ENCODE results near the gene PATL1. TPM values are rescaled to one million over a fixed set of nuclear protein-coding genes. Genes with fewer than 3 reads are reported as not detected.

Gene PATL1
- total and polyA plus RNA-seq, 2 experiments from 2014 or later, result 12.9 to 19.6 TPM

DNA sequence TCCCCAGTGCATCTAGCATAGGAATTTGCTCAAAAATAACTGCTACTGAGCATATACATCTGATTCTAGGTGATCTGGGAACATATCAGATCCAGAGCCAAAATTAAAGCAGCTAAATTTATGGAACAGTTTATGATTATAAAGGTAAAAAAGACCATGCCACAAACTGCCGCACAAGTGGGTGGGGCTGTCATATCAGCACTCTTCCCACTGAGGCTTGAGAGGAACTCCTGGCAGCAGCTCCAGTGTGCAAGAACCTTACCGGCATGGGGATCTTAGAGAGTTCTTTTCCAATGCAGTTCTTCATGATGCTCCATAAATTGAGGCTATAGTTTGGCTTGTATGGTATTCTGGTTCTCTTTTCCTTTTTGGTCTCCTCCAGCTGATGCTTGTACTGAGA, 68.6 kb downstream of the PATL1 start (continued):
- TF ChIP-seq REST (IDR thresholded peaks at IDR 0.05; ENCODE audit: unreplicated experiment) (no peak), EZH2phosphoT487 (IDR thresholded peaks at IDR 0.05; ENCODE audit: unreplicated experiment) (no peak), CREB1 (CRISPR knock-in tag; IDR thresholded peaks at IDR 0.05; ENCODE audit: low read depth) (no peak), JUNB (IDR thresholded peaks at IDR 0.05; ENCODE audit: unreplicated experiment) (no peak), POLR2AphosphoS5 (IDR thresholded peaks at IDR 0.05; ENCODE audit: low read depth) (no peak), ZNF114 (CRISPR knock-in tag; IDR thresholded peaks at IDR 0.05) (no peak)

GRCh38 chr11:59598961-59599360, 69.9 kb downstream of the PATL1 start:
- H3K36me3 ChIP-seq (ENCODE audit: insufficient read depth), result peaks cover 37% of the 10 kb centered on the region
- H4K20me1 ChIP-seq (replicated peaks; ENCODE audit: insufficient read depth), result peaks cover 13% of the 10 kb centered on the region
- no peaks in the 10 kb centered on the region for H3K4me1 Mint-ChIP-seq
- no peaks in the 10 kb centered on the region for H3K27me3 Mint-ChIP-seq (ENCODE audit: insufficient read depth, low read depth, poor library complexity)
- TF ChIP-seq ZNF462 (CRISPR knock-in tag; IDR thresholded peaks at IDR 0.05) (no peak), JUNB (IDR thresholded peaks at IDR 0.05; ENCODE audit: unreplicated experiment) (no peak), EZH2 (IDR thresholded peaks at IDR 0.05; ENCODE audit: low read depth, unreplicated experiment) (no peak), CREB1 (CRISPR knock-in tag; IDR thresholded peaks at IDR 0.05; ENCODE audit: low read depth) (no peak)
- H3K4me1 ChIP-seq (ENCODE audit: insufficient read depth), result no peaks in the 10 kb centered on the region
- no peak overlapping the region for H2AFZ ChIP-seq
- H3K36me3 Mint-ChIP-seq (ENCODE audit: low read depth), result peaks cover 79% of the 10 kb centered on the region
- DNase-seq (ENCODE audit: low spot score) (no peak), ATAC-seq (no peak)
- no peak overlapping the region for H3K27ac Mint-ChIP-seq
- no peaks in the 10 kb centered on the region for H3K9me2 ChIP-seq (ENCODE audit: insufficient read depth)
- H3K4me3 ChIP-seq, result no peak overlapping the region
- peaks cover 6% of the 10 kb centered on the region for H3K79me2 ChIP-seq (replicated peaks; ENCODE audit: insufficient read depth)
- H3K27ac ChIP-seq (ENCODE audit: low read depth), result no peak overlapping the region
- no peak overlapping the region for H3K4me3 Mint-ChIP-seq
- H3K27me3 ChIP-seq (ENCODE audit: insufficient read depth), result no peaks in the 10 kb centered on the region
- no peaks in the 10 kb centered on the region for H3F3A ChIP-seq (replicated peaks; ENCODE audit: low read depth)
- H3K9me3 Mint-ChIP-seq, result no peaks in the 10 kb centered on the region; the same call in 2 of the 3 replicates
- H3K4me2 ChIP-seq, result no peak overlapping the region
